BJ (cell line): ENCODE results near the gene CCNL2. TPM values are rescaled to one million over a fixed set of nuclear protein-coding genes. Genes with fewer than 3 reads are reported as not detected.

ENCODE experiments used
- CTCF ChIA-PET: fragments of 350-600 bp; formaldehyde crosslinking; extraction: SDS; loops from one replicate; lab custom pipeline; 2021; ENCODE audit warnings: antibody characterized with exemption, inconsistent platforms; lab: Yijun Ruan, JAX
- POLR2A ChIA-PET: fragments of 300-600 bp; sonication (Branson Sonifier 250); formaldehyde crosslinking; extraction: SDS; loops from one replicate; lab custom pipeline; 2021; ENCODE audit warnings: antibody characterized with exemption; lab: Charles Lee
- DNase-seq: peaks from one replicate; pipeline ENCODE4 v3.0.0-alpha.2; 2011; ENCODE audit warnings: low read depth
- H3K27me3 ChIP-seq: 2 replicates; pipeline ENCODE4 v1.6.0; 2011; ENCODE audit warnings: low read length; ENCODE audit not compliant: control insufficient read depth, insufficient read depth
- H3K36me3 ChIP-seq: 2 replicates; pipeline ENCODE4 v1.5.1; 2011; ENCODE audit warnings: low read length; ENCODE audit not compliant: control insufficient read depth, insufficient read depth
- H3K4me3 ChIP-seq: 2 replicates; pipeline ENCODE4 v1.5.1; 2011; ENCODE audit warnings: low read depth, mild to moderate bottlenecking, control low read depth, low read length
- polyA plus RNA-seq: library from polyadenylated mRNA; depleted of rRNA; stranded (reverse); fragments of >200 nt; gene quantifications from 2 replicates; pipeline ENCODE4 v1.2.3, GENCODE V29; 2011
- TF ChIP-seq, protein P1 (sequence below): IDR thresholded peaks from 2 replicates; pipeline ENCODE4 v1.5.1; 2011; ENCODE audit warnings: low read depth, mild to moderate bottlenecking, control low read depth, inconsistent platforms, low read length, moderate library complexity; ENCODE audit not compliant: insufficient read depth

CCNL2 gene
- polyA plus RNA-seq, 1 experiment = 175 TPM

DNA sequence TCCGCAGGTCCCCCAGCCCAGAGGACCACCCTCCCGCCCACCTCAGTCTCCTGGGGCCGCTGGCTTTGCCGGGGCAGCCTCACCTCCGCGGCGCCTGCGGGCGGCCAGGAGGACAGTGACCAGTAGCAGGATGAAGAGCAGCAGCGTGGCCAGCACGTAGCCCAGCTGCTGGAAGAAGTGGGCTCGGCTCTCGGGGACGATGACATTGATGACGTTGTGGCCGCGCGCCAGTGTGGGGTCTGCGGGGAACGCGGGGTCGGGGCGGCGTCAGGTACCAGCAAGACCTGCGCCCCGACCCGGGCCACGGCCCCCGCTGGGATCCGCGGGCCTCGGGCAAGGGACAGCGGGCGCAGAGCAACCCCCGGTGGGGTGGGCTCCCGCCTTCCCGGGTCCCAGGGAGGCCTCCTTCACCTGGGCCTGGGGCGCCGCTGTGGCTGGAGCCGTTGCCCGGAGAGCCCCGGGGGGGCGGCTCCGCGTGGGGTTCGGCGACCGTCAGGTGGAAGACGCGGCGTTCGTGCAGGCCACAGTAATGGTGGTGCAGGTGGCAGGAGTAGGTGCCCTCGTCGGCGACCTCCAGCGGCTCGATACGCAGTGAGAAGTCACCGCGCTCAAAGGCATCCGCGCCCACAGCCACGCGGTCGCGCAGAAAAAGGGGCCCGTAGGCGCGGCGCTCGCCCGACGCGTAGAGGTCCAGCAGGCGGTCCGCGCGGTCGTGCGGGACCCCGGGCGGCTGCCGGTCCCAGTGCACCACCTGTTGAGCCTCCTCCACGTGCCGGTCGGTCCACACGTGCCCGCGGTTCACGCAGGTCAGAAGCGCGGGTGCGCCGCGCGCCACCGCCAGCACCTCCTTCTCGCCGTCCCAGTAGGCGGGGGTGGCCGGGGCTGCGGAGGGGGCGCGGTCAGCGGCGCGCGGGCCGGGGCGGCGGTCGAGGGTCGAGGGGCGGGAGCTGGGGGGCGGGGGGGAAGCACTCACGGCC lies 44.6 kb downstream of the CCNL2 start:
- Histone ChIP-seq H3K4me3 (peak overlapping the region; percentile 95), H3K27me3 (no peaks in the 10 kb centered on the region), H3K36me3 (peaks cover 31% of the 10 kb centered on the region)
- TF ChIP-seq, protein P1, sequence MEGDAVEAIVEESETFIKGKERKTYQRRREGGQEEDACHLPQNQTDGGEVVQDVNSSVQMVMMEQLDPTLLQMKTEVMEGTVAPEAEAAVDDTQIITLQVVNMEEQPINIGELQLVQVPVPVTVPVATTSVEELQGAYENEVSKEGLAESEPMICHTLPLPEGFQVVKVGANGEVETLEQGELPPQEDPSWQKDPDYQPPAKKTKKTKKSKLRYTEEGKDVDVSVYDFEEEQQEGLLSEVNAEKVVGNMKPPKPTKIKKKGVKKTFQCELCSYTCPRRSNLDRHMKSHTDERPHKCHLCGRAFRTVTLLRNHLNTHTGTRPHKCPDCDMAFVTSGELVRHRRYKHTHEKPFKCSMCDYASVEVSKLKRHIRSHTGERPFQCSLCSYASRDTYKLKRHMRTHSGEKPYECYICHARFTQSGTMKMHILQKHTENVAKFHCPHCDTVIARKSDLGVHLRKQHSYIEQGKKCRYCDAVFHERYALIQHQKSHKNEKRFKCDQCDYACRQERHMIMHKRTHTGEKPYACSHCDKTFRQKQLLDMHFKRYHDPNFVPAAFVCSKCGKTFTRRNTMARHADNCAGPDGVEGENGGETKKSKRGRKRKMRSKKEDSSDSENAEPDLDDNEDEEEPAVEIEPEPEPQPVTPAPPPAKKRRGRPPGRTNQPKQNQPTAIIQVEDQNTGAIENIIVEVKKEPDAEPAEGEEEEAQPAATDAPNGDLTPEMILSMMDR = no peak
- POLR2A ChIA-PET = no interaction called here
- CTCF ChIA-PET = interaction anchor here (4.2 kb wide), 1 partner anchor 19 kb away, joined by 43 read pairs; the partner anchor contains the start of gene AURKAIP1
- no peak for DNase-seq

DNA sequence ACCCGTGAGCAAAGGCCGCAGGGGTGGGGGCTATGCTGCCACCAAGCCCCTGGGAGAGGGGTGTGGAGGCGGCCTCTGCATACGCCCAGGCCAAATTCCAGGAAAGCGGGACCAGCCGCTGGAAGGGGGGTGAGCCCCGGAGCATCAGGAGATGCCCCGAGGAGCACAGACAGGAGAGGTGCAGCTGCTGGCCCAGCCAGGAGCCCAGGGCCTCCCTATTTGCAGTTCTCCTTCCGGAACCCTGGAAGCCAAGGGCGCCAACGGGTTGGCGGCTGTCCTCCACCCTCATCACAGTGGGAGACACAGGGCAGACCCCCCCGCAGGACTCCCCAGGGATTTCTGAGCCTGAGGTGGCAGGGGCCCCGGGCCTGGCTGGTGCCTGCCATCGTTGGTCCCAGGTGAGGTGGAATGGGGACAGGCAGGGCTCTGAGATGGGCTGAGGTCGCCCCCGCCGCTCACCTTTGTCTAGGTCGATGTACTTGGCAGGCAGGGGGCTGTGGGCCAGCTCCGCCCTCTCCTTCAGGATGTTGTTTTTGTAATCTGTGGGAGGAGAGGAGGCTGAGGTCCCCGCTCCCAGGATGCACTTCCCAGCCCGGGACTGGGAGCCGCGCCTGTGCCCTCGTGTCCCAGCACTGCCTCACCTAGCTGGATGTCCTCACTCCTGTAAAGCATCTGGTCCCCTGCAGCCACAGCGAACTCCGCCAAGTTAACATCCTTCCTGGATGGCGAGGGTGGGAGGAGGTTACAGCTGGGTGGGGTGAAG lies 45.6 kb downstream of the CCNL2 start:
- TF ChIP-seq, protein P1 = no peak
- H3K27me3 ChIP-seq = no peaks in the 10 kb centered on the region
- ChIA-PET CTCF (interaction anchor here (4.2 kb wide), 1 partner anchor 20 kb away, joined by 43 read pairs; the partner anchor contains the start of gene AURKAIP1), POLR2A (no interaction called here)
- DNase-seq = no peak
- H3K36me3 ChIP-seq = peaks cover 31% of the 10 kb centered on the region
- H3K4me3 ChIP-seq = no peak overlapping the region

DNA sequence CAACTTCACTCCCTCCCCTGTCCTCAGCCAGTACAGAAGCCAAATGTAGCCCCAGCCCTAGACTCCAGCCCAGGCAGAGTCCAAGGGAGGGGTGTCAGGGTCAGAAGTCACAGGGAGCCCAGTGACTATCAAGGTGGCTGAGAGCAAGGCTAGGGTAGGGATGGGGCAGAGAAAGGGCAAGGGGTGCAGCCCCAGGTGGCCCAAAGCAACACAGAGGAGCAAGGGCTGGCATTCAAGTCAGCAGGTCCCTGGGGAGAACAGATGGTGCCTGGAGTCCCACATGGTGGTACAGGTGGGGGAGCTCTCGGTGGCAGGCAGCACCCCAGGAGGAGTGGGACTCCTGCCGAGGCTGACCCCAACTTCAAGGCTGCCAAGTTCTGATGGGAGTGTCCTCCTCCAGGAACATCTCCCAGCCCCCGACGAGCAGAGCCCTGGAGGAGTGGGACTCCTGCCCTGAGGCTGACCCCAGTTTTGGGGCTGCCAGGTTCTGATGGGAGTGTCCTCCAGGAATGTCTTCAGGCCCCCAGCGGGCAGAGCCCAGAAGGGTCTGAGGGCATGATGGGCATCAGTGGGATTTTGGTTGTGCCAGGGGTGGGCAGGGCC lies 46.2 kb downstream of the CCNL2 start:
- no peak overlapping the region for H3K4me3 ChIP-seq
- ChIA-PET CTCF (interaction anchor here (0.6 to 4.2 kb wide), 2 partner anchors 20 to 370 kb away, joined by 3 to 43 read pairs; partner anchors contain the start of gene AURKAIP1), POLR2A (no interaction called here)
- no peaks in the 10 kb centered on the region for H3K27me3 ChIP-seq
- TF ChIP-seq, protein P1 = no peak
- DNase-seq = no peak
- peaks cover 31% of the 10 kb centered on the region for H3K36me3 ChIP-seq

DNA sequence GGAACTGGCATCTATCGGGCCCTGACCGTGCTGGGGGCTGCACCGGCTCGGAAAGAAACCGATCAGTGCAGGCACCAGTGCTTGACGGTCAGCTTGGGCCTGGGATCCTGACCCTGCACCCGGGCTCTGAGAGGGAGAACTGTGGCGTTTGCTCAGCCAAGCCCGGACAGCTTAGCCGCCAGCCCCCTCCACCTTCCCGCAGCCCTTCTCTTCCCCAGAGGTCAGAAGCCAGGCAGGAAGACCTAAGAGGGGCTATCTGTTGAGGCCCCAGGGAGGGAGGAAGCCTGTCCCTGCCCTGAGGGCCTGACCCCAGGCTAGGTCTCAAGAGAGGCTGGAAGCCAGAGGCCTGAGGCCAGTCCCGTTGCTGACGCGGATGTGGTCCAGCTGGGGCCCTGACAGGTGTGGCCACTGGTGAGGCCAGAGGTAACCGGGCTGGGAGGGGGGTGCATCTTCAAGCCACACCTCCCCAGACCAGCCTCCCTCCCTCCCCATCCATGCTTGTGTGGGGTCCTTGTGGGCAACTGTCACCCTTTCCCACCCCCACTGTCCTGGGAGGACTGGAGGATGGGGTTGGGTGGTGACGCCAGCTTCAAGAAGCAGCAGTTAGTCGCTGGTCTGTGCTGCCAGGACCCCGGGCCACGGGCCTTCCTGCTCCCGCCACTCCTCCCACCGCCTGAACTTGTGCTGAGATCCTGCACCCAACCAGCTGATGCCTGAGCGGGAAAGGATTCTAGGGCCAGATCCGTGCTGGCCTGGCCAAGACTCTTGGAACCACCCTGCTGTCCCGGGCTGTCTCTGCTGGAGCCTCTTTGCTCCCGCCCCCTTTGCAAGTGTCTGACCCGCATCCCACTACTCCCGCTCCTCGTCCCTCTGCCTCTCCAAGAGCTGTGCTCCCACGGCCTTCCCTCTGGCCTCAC lies 47.4 kb downstream of the CCNL2 start:
- TF ChIP-seq, protein P1 = no peak
- H3K36me3 ChIP-seq = peaks cover 31% of the 10 kb centered on the region
- no peaks in the 10 kb centered on the region for H3K27me3 ChIP-seq
- peak overlapping the region; percentile 9 for H3K4me3 ChIP-seq
- no peak for DNase-seq
- ChIA-PET POLR2A (no interaction called here), CTCF (interaction anchor here (0.6 to 4.2 kb wide), 6 partner anchors 21 to 369 kb away, joined by 3 to 43 read pairs (median 3); partner anchors contain the start of gene AURKAIP1)
